OCI-LY1 (cell line): Measurements from ENCODE around the gene GNA14.

Experiments used
- EZH2 ChIP-seq: fragments of 200-600 bp; sonication (generic), shearing (Covaris generic); IDR thresholded peaks from 2 replicates; pipeline ENCODE4 v1.8.0; 2017; ENCODE audit warnings: borderline replicate concordance, mixed run types, mild to moderate bottlenecking, antibody characterized with exemption, low read length, moderate library complexity, mixed read lengths
- TF ChIP-seq, protein P1 (sequence below): fragments of 200-600 bp; sonication (generic), shearing (Covaris generic); IDR thresholded peaks from 2 replicates; pipeline ENCODE4 v1.5.1; 2017; ENCODE audit warnings: mild to moderate bottlenecking, antibody characterized with exemption, low read length, moderate library complexity, mixed read lengths

DNA sequence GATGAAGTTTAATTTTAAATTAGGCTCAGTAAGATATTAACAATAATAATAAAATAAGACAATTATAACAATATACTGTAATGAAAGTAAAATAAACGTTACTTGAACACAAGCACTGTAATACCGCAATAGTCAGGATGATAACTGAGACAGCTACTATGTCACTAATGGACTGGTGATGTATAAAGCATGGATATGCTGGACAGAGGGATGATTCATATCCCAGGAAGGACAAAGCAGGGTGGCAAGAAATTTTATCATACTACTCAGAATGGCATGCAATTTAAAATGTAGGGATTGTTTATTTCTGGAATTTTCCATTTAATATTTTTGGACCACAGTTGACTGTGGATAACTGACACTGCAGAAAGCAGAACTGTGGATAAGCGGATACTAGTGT, 273.9 kb downstream of the GNA14 start:
- TF ChIP-seq, protein P1, sequence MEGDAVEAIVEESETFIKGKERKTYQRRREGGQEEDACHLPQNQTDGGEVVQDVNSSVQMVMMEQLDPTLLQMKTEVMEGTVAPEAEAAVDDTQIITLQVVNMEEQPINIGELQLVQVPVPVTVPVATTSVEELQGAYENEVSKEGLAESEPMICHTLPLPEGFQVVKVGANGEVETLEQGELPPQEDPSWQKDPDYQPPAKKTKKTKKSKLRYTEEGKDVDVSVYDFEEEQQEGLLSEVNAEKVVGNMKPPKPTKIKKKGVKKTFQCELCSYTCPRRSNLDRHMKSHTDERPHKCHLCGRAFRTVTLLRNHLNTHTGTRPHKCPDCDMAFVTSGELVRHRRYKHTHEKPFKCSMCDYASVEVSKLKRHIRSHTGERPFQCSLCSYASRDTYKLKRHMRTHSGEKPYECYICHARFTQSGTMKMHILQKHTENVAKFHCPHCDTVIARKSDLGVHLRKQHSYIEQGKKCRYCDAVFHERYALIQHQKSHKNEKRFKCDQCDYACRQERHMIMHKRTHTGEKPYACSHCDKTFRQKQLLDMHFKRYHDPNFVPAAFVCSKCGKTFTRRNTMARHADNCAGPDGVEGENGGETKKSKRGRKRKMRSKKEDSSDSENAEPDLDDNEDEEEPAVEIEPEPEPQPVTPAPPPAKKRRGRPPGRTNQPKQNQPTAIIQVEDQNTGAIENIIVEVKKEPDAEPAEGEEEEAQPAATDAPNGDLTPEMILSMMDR = no peak
- TF ChIP-seq EZH2 = no peak
